ENCODE data around the gene KIF7. TPM values are rescaled to one million over a fixed set of nuclear protein-coding genes. Genes with fewer than 3 reads are reported as not detected.

KIF7 gene, protein sequence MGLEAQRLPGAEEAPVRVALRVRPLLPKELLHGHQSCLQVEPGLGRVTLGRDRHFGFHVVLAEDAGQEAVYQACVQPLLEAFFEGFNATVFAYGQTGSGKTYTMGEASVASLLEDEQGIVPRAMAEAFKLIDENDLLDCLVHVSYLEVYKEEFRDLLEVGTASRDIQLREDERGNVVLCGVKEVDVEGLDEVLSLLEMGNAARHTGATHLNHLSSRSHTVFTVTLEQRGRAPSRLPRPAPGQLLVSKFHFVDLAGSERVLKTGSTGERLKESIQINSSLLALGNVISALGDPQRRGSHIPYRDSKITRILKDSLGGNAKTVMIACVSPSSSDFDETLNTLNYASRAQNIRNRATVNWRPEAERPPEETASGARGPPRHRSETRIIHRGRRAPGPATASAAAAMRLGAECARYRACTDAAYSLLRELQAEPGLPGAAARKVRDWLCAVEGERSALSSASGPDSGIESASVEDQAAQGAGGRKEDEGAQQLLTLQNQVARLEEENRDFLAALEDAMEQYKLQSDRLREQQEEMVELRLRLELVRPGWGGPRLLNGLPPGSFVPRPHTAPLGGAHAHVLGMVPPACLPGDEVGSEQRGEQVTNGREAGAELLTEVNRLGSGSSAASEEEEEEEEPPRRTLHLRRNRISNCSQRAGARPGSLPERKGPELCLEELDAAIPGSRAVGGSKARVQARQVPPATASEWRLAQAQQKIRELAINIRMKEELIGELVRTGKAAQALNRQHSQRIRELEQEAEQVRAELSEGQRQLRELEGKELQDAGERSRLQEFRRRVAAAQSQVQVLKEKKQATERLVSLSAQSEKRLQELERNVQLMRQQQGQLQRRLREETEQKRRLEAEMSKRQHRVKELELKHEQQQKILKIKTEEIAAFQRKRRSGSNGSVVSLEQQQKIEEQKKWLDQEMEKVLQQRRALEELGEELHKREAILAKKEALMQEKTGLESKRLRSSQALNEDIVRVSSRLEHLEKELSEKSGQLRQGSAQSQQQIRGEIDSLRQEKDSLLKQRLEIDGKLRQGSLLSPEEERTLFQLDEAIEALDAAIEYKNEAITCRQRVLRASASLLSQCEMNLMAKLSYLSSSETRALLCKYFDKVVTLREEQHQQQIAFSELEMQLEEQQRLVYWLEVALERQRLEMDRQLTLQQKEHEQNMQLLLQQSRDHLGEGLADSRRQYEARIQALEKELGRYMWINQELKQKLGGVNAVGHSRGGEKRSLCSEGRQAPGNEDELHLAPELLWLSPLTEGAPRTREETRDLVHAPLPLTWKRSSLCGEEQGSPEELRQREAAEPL (N-terminal part only)
- total RNA-seq (2014; rRNA removed; shearing (Covaris generic)): 13.4 and 20.1 TPM in 2 replicates
- 4.3 and 4.6 TPM in 2 replicates for polyA plus RNA-seq (2016; fragmentation: Nextera tagmentation; extraction: Ambion mirVana)
- long read RNA-seq, partial matches to known transcripts: 1 of 4 reads
- long read RNA-seq, other reads (novel, unspliced or antisense): 3 of 4 reads

DNA sequence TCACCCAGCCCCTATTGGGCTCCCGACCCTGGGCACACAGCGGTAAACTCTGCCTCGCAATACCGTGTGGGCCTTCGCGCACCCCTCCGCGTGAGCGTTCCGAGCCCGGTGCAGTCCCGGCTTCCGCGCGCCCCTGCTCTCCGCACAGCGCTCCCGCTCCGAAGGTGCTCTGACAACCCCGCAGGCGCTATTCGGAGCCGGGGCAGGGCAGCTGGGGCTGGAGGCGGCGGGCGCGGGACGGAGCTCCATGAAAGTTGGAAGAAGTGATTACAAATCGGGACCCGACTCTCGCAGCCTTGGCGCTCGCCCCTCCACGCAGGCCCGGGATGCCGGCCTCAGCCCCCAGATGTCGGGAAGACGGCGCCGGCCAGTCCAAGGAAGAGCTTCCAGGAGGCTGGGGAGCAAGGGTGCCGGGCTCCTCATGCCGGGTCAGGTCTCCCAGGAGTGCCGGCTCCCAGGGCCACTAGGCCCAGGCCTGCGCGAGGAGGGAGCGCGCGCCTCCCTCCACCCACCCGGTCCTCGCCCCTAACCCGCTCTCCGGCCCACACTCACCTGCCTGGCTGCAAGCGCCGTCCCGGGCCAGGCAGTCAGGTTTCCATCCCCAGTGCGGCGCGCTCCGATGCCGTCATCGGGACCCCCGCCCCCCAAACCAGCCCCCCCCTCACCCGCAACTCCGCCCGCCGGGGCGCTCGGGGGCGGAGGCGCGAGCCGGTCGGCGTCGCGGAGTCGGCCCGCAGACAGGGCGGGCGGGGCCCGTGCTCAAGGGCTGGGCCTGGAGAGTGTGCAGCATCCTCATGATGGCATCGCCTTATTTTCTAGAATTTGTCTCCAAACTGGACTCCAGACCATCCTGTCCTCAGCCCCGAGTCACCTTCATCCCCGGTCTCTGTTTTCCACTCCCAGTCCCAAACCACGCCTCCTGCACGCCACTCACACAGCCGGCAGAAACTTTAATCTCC lies at the start of gene KIF7:
KIF7 (minus strand) TSS at position 621 of the 959 bp plus-strand sequence. CDS start 2,537 bp downstream, outside the sequence.
- H3K27me3 Mint-ChIP-seq (ENCODE audit: insufficient read depth, low read depth, poor library complexity): peaks cover 5% of the 10 kb centered on the region
- H3K27me3 ChIP-seq (ENCODE audit: insufficient read depth): no peaks in the 10 kb centered on the region

More for the DNA sequence above, at the start of gene KIF7:
- Histone ChIP-seq H3K9me2 (ENCODE audit: insufficient read depth) (no peaks in the 10 kb centered on the region), H3K4me2 (peak within 1 kb of the TSS; percentile 95), H3K36me3 (ENCODE audit: insufficient read depth) (no peaks in the 10 kb centered on the region), H3K27ac (ENCODE audit: low read depth) (no peak within 1 kb of the TSS), H3K4me1 (ENCODE audit: insufficient read depth) (peaks cover 5% of the 10 kb centered on the region; the same call in 1 of the 2 replicates), H4K20me1 (replicated peaks; ENCODE audit: insufficient read depth) (no peaks in the 10 kb centered on the region; the same call in 1 of the 2 replicates), H3K79me2 (replicated peaks; ENCODE audit: insufficient read depth) (peaks cover 16% of the 10 kb centered on the region), H2AFZ (peak within 1 kb of the TSS; percentile 100), H3F3A (replicated peaks; ENCODE audit: low read depth) (no peaks in the 10 kb centered on the region), H3K4me3 (peak within 1 kb of the TSS; percentile 91)
- TF ChIP-seq, protein P1, sequence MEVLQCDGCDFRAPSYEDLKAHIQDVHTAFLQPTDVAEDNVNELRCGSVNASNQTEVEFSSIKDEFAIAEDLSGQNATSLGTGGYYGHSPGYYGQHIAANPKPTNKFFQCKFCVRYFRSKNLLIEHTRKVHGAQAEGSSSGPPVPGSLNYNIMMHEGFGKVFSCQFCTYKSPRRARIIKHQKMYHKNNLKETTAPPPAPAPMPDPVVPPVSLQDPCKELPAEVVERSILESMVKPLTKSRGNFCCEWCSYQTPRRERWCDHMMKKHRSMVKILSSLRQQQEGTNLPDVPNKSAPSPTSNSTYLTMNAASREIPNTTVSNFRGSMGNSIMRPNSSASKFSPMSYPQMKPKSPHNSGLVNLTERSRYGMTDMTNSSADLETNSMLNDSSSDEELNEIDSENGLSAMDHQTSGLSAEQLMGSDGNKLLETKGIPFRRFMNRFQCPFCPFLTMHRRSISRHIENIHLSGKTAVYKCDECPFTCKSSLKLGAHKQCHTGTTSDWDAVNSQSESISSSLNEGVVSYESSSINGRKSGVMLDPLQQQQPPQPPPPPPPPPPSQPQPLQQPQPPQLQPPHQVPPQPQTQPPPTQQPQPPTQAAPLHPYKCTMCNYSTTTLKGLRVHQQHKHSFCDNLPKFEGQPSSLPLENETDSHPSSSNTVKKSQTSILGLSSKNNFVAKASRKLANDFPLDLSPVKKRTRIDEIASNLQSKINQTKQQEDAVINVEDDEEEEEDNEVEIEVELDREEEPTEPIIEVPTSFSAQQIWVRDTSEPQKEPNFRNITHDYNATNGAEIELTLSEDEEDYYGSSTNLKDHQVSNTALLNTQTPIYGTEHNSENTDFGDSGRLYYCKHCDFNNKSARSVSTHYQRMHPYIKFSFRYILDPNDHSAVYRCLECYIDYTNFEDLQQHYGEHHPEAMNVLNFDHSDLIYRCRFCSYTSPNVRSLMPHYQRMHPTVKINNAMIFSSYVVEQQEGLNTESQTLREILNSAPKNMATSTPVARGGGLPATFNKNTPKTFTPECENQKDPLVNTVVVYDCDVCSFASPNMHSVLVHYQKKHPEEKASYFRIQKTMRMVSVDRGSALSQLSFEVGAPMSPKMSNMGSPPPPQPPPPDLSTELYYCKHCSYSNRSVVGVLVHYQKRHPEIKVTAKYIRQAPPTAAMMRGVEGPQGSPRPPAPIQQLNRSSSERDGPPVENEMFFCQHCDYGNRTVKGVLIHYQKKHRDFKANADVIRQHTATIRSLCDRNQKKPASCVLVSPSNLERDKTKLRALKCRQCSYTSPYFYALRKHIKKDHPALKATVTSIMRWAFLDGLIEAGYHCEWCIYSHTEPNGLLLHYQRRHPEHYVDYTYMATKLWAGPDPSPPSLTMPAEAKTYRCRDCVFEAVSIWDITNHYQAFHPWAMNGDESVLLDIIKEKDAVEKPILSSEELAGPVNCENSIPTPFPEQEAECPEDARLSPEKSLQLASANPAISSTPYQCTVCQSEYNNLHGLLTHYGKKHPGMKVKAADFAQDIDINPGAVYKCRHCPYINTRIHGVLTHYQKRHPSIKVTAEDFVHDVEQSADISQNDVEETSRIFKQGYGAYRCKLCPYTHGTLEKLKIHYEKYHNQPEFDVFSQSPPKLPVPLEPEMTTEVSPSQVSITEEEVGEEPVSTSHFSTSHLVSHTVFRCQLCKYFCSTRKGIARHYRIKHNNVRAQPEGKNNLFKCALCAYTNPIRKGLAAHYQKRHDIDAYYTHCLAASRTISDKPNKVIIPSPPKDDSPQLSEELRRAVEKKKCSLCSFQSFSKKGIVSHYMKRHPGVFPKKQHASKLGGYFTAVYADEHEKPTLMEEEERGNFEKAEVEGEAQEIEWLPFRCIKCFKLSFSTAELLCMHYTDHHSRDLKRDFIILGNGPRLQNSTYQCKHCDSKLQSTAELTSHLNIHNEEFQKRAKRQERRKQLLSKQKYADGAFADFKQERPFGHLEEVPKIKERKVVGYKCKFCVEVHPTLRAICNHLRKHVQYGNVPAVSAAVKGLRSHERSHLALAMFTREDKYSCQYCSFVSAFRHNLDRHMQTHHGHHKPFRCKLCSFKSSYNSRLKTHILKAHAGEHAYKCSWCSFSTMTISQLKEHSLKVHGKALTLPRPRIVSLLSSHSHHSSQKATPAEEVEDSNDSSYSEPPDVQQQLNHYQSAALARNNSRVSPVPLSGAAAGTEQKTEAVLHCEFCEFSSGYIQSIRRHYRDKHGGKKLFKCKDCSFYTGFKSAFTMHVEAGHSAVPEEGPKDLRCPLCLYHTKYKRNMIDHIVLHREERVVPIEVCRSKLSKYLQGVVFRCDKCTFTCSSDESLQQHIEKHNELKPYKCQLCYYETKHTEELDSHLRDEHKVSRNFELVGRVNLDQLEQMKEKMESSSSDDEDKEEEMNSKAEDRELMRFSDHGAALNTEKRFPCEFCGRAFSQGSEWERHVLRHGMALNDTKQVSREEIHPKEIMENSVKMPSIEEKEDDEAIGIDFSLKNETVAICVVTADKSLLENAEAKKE (CRISPR knock-in tag; IDR thresholded peaks at IDR 0.05): no peak
- TF ChIP-seq CREB1 (CRISPR knock-in tag; IDR thresholded peaks at IDR 0.05; ENCODE audit: low read depth) (peak; percentile 95), POLR2AphosphoS5 (IDR thresholded peaks at IDR 0.05; ENCODE audit: low read depth) (peak; percentile 91), EZH2 (IDR thresholded peaks at IDR 0.05; ENCODE audit: low read depth, unreplicated experiment) (no peak)
- TF ChIP-seq, protein P2, sequence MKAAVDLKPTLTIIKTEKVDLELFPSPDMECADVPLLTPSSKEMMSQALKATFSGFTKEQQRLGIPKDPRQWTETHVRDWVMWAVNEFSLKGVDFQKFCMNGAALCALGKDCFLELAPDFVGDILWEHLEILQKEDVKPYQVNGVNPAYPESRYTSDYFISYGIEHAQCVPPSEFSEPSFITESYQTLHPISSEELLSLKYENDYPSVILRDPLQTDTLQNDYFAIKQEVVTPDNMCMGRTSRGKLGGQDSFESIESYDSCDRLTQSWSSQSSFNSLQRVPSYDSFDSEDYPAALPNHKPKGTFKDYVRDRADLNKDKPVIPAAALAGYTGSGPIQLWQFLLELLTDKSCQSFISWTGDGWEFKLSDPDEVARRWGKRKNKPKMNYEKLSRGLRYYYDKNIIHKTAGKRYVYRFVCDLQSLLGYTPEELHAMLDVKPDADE (IDR thresholded peaks at IDR 0.05): no peak
- TF ChIP-seq, protein P3, sequence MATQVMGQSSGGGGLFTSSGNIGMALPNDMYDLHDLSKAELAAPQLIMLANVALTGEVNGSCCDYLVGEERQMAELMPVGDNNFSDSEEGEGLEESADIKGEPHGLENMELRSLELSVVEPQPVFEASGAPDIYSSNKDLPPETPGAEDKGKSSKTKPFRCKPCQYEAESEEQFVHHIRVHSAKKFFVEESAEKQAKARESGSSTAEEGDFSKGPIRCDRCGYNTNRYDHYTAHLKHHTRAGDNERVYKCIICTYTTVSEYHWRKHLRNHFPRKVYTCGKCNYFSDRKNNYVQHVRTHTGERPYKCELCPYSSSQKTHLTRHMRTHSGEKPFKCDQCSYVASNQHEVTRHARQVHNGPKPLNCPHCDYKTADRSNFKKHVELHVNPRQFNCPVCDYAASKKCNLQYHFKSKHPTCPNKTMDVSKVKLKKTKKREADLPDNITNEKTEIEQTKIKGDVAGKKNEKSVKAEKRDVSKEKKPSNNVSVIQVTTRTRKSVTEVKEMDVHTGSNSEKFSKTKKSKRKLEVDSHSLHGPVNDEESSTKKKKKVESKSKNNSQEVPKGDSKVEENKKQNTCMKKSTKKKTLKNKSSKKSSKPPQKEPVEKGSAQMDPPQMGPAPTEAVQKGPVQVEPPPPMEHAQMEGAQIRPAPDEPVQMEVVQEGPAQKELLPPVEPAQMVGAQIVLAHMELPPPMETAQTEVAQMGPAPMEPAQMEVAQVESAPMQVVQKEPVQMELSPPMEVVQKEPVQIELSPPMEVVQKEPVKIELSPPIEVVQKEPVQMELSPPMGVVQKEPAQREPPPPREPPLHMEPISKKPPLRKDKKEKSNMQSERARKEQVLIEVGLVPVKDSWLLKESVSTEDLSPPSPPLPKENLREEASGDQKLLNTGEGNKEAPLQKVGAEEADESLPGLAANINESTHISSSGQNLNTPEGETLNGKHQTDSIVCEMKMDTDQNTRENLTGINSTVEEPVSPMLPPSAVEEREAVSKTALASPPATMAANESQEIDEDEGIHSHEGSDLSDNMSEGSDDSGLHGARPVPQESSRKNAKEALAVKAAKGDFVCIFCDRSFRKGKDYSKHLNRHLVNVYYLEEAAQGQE (IDR thresholded peaks at IDR 0.05; ENCODE audit: unreplicated experiment): no peak
- Mint-ChIP-seq H3K27ac (no peak within 1 kb of the TSS), H3K4me1 (peaks cover 10% of the 10 kb centered on the region), H3K4me3 (peak within 1 kb of the TSS; percentile 92), H3K9me3 (no peaks in the 10 kb centered on the region), H3K36me3 (ENCODE audit: low read depth) (peaks cover 15% of the 10 kb centered on the region)
- DNase-seq (ENCODE audit: low spot score): peak; percentile 83
- peak; percentile 92 for ATAC-seq

Measured in GM23338 (cell line).